Thoracic aorta (tissue), 2 donors: ENCODE results near the gene TSPAN17. TPM values are rescaled to one million over a fixed set of nuclear protein-coding genes. Genes with fewer than 3 reads are reported as not detected.

Source experiments
- ATAC-seq: fragments of 150-250 bp; one replicate; pipeline ENCODE4 v1.8.0; 2017; ENCODE audit warnings: low read depth; ENCODE audit not compliant: insufficient number of reproducible peaks, low FRiP score
- DNase-seq: peaks from one replicate; pipeline ENCODE4 v3.0.0-alpha.2; 2020; ENCODE audit warnings: low spot score
- H3K27ac ChIP-seq, 2 donors: fragments of 200-600 bp; sonication (generic); 1 replicate in 1 of 2; 2 replicates in 1 of 2; pipeline ENCODE4 v1.5.1; 2016; ENCODE audit warnings: mild to moderate bottlenecking in 2 of 2, moderate library complexity in 2 of 2
- H3K27me3 ChIP-seq: fragments of 200-600 bp; sonication (generic); replicated peaks from 2 replicates; pipeline ENCODE4 v1.6.0; 2016; ENCODE audit warnings: mild to moderate bottlenecking; ENCODE audit not compliant: insufficient read depth
- H3K36me3 ChIP-seq: fragments of 200-600 bp; sonication (generic); one replicate; pipeline ENCODE4 v1.5.1; 2016
- H3K4me1 ChIP-seq, 2 donors: fragments of 200-600 bp; sonication (generic); 1 replicate in 1 of 2; 2 replicates in 1 of 2; pipeline versions ENCODE4 v1.5.1 to v1.6.0; 2016; ENCODE audit warnings: low read depth in 2 of 2, mild to moderate bottlenecking in 1 of 2; ENCODE audit not compliant: control insufficient read depth in 1 of 2
- H3K4me3 ChIP-seq: fragments of 200-600 bp; sonication (generic); 2 replicates; pipeline ENCODE4 v1.5.1; 2016; ENCODE audit warnings: mild to moderate bottlenecking
- H3K9me3 ChIP-seq: fragments of 200-600 bp; sonication (generic); 2 replicates; pipeline ENCODE4 v1.5.1; 2016
- total RNA-seq, 2 donors: library from RNA; depleted of rRNA; stranded (reverse); fragments of >200 nt; gene quantifications; one replicate each; pipeline versions ENCODE4 v1.1.0 to v1.2.3, GENCODE V29; 2016
- TF ChIP-seq, protein P1 (sequence below): fragments of 200-600 bp; sonication (generic); IDR thresholded peaks from one replicate; pipeline ENCODE4 v1.5.1; 2019; ENCODE audit warnings: antibody characterized with exemption

TSPAN17 gene
- total RNA-seq, 2 donors from 2014 or later = 20.6 to 25.0 TPM

DNA sequence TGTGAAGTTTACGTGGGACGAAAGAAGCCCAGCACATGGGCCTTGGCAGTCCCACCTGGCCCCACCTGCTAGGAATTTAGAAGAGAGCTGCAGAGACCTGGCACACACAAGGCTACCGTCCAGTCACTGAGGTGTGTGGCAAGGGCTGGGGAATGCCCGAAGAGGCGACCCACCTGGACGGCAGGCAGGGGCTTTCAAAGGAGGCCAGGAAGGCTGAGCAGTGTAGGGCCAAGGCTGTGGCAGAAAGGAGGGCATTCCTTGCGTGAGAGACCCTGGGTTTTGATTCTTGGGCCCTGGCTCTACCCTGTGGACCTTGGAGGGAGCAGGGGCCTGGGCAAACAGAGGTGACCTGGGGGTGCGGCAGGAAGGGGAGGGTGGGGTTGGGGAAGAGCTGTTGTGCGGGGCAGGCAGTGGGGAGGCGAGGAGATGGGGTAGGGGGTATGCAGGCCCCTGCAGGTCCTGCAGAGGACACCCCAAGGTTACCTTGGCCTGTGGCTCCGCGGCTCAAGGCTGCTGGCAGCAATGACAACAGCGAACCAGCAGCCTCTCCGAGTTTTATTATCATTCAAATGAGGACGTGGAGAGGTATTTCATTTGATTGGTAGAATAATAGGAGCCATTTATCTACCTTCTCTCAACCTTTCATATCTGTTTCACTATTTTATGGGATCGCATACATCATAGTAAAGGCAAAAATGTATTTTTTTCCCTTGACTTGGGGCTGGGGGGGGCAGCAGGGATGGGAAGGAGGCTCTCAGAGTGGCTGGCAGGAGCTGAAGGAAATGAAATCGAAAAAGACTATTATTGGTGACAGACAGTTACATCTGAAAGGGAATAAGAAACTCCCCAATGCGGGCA lies 24.8 kb downstream of the TSPAN17 start:
- H3K27ac ChIP-seq = no peak overlapping the region
- DNase-seq (no peak), ATAC-seq (no peak)
- H3K36me3 ChIP-seq = no peaks in the 10 kb centered on the region
- H3K4me1 ChIP-seq = no peaks in the 10 kb centered on the region
- TF ChIP-seq, protein P1, sequence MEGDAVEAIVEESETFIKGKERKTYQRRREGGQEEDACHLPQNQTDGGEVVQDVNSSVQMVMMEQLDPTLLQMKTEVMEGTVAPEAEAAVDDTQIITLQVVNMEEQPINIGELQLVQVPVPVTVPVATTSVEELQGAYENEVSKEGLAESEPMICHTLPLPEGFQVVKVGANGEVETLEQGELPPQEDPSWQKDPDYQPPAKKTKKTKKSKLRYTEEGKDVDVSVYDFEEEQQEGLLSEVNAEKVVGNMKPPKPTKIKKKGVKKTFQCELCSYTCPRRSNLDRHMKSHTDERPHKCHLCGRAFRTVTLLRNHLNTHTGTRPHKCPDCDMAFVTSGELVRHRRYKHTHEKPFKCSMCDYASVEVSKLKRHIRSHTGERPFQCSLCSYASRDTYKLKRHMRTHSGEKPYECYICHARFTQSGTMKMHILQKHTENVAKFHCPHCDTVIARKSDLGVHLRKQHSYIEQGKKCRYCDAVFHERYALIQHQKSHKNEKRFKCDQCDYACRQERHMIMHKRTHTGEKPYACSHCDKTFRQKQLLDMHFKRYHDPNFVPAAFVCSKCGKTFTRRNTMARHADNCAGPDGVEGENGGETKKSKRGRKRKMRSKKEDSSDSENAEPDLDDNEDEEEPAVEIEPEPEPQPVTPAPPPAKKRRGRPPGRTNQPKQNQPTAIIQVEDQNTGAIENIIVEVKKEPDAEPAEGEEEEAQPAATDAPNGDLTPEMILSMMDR = no peak
- no peaks in the 10 kb centered on the region for H3K9me3 ChIP-seq
- no peaks in the 10 kb centered on the region for H3K27me3 ChIP-seq
- H3K4me3 ChIP-seq = no peak overlapping the region

DNA sequence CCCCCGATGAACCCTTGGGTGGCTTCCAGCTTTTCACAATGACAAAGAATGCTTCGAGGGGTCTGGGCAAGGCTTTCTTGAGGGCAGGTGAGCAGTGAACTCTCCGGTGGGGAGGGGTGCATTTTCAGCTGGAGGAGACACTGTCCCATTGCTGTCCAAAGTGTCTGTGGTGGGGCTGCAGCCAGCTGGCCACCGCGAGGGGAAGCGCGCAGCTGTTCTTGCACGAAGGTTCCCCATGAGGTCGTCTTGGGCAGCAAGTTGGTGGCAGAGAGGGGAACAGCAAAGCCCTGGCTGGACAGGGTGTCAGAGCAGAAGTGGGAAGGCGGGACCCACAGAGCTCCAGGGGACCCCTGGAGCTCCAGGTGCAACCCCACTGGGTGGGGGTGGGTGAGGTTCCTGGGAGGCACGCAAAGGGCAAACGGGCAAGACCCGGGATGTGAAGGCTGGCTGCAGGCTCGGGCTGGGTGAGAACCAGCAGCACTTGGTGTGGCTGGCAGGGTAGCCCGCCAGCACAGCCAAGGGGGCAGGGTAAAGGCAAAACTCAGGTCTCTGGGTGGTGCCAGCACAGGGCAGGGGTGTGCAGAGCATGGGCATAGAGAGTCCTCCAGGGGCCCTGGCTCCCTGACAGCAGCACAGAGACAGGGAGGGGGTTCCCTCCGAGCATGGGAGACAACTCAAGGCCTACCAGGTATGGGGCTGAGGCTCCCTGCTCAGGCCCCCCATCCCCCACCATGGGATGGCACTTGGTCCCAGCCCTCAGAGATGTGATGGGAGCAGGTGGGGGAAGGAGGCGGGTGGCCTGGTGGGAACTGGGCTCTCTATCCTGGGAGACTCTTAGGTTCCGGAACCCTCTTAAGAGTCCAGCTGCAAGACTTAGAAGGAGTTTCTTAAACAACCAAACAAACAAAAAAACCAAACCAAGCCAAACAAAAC lies 26.6 kb downstream of the TSPAN17 start:
- no peaks in the 10 kb centered on the region for H3K36me3 ChIP-seq
- no peak for ATAC-seq
- no peaks in the 10 kb centered on the region for H3K4me1 ChIP-seq
- H3K4me3 ChIP-seq = no peak overlapping the region
- H3K27ac ChIP-seq = no peak overlapping the region
- no peaks in the 10 kb centered on the region for H3K9me3 ChIP-seq
- no peak for DNase-seq
- TF ChIP-seq, protein P1 = no peak
- H3K27me3 ChIP-seq = peaks cover under 1% of the 10 kb centered on the region

DNA sequence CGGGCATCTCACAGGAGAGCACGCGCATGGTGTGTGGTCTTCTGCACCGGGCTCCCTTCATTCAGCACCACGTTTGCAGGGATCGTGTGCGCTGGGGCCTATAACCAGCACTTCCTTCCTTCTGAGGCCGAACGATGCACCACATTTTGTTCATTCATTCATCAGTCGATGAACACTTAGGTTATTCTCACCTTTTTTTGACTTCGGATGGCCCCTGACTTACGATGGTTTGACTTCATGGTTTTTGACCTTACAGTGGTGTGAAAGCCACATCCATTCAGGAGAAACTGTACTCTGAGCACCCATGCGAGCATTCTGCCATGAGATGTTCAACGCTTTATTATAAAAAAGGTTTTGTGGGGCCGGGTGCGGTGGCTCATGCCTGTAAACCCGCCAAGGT lies 27.5 kb downstream of the TSPAN17 start:
- H3K27ac ChIP-seq = no peak overlapping the region
- H3K4me1 ChIP-seq = no peaks in the 10 kb centered on the region
- H3K9me3 ChIP-seq = no peaks in the 10 kb centered on the region
- H3K36me3 ChIP-seq = no peaks in the 10 kb centered on the region
- TF ChIP-seq, protein P1 = no peak
- ATAC-seq (no peak), DNase-seq (no peak)
- peaks cover 9% of the 10 kb centered on the region for H3K27me3 ChIP-seq
- no peak overlapping the region for H3K4me3 ChIP-seq

DNA sequence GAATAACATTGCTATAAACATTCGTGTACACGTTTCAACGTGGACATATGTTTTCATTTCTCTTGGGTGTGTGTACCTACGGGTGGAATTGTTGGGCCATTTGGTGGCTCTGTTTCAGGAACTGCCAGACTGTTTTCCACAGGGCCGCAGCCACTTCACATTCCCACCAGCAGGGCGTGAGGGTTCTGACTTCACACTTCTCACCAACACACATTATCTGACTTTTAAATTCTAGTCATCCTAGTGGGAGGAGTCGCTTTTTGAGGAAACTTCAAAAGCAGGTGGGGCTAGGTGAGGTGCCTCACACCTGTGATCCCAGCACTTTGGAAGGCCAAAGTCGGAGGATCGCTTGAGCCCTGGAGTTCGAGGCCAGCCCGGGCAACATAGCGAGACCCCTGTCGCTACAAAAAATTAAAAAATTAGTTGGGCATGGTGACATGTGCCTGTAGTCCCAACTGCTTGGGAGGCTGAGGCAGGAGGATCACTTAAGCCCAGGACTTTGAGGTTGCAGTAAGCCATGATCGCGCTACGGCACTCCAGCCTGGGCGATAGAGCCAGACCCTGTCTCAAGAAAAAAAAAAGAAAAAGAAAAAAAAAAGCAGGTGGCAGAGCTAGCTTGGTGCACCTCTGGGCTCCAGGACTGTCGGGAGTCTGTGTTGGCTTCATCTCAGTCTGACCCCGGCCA lies 28.5 kb downstream of the TSPAN17 start:
- no peak overlapping the region for H3K4me3 ChIP-seq
- TF ChIP-seq, protein P1 = no peak
- ATAC-seq = no peak
- DNase-seq = no peak
- H3K36me3 ChIP-seq = no peaks in the 10 kb centered on the region
- peaks cover 9% of the 10 kb centered on the region for H3K27me3 ChIP-seq
- no peaks in the 10 kb centered on the region for H3K9me3 ChIP-seq
- no peaks in the 10 kb centered on the region for H3K4me1 ChIP-seq
- H3K27ac ChIP-seq = no peak overlapping the region
